Bronchial epithelial cell (primary cell): Measurements from ENCODE around the gene PIGN. TPM values are rescaled to one million over a fixed set of nuclear protein-coding genes. Genes with fewer than 3 reads are reported as not detected.

Source experiments
- DNase-seq: peaks from one replicate; pipeline ENCODE4 v3.0.0-alpha.2; 2010; ENCODE audit warnings: low read depth
- FAIRE-seq: peaks from 2 replicates; lab custom pipeline; 2011; peaks lifted over from hg19 to GRCh38; lab: Jason Lieb, UNC
- H3K27me3 ChIP-seq: 2 replicates; pipeline ENCODE4 v1.5.1; 2011; ENCODE audit warnings: low read length; ENCODE audit not compliant: control insufficient read depth, insufficient read depth
- H3K36me3 ChIP-seq: 2 replicates; pipeline ENCODE4 v1.5.1; 2011; ENCODE audit warnings: low read length; ENCODE audit not compliant: control insufficient read depth, insufficient read depth
- H3K4me3 ChIP-seq: 2 replicates; pipeline ENCODE4 v1.5.1; 2011; ENCODE audit warnings: mild to moderate bottlenecking, low read depth, low read length, control low read depth
- total RNA-seq: library from RNA; depleted of rRNA; stranded (reverse); fragments of >200 nt; gene quantifications from 2 replicates; pipeline ENCODE4 v1.2.1, GENCODE V29; 2014
- TF ChIP-seq, protein P1 (sequence below): IDR thresholded peaks from 2 replicates; pipeline ENCODE4 v1.5.1; 2011; ENCODE audit warnings: mild to moderate bottlenecking, moderate library complexity, low read length, control low read depth, inconsistent platforms; ENCODE audit not compliant: insufficient read depth, severe bottlenecking

Gene PIGN
- total RNA-seq, 1 donor from 2014 or later = 42.1 TPM

- no peak overlapping the region for H3K4me3 ChIP-seq
- no peaks in the 10 kb centered on the region for H3K27me3 ChIP-seq
- H3K36me3 ChIP-seq = no peaks in the 10 kb centered on the region
- TF ChIP-seq, protein P1, sequence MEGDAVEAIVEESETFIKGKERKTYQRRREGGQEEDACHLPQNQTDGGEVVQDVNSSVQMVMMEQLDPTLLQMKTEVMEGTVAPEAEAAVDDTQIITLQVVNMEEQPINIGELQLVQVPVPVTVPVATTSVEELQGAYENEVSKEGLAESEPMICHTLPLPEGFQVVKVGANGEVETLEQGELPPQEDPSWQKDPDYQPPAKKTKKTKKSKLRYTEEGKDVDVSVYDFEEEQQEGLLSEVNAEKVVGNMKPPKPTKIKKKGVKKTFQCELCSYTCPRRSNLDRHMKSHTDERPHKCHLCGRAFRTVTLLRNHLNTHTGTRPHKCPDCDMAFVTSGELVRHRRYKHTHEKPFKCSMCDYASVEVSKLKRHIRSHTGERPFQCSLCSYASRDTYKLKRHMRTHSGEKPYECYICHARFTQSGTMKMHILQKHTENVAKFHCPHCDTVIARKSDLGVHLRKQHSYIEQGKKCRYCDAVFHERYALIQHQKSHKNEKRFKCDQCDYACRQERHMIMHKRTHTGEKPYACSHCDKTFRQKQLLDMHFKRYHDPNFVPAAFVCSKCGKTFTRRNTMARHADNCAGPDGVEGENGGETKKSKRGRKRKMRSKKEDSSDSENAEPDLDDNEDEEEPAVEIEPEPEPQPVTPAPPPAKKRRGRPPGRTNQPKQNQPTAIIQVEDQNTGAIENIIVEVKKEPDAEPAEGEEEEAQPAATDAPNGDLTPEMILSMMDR = no peak
- DNase-seq = peak; percentile 43
- FAIRE-seq = no peak
These were observed 13.5 kb upstream of the PIGN start for GRCh38 chr18:62200121-62200914.

- no peak overlapping the region for H3K4me3 ChIP-seq
- H3K27me3 ChIP-seq = no peaks in the 10 kb centered on the region
- H3K36me3 ChIP-seq = no peaks in the 10 kb centered on the region
- peak; percentile 28 for DNase-seq
- no peak for FAIRE-seq
- TF ChIP-seq, protein P1 = no peak
These were observed 12.8 kb upstream of the PIGN start for GRCh38 chr18:62199629-62200028.

- H3K27me3 ChIP-seq = no peaks in the 10 kb centered on the region
- no peaks in the 10 kb centered on the region for H3K36me3 ChIP-seq
- DNase-seq (peak; percentile 91), FAIRE-seq (peak; percentile 92)
- TF ChIP-seq, protein P1 = no peak
- no peak overlapping the region for H3K4me3 ChIP-seq
These were observed 11.4 kb upstream of the PIGN start for GRCh38 chr18:62198259-62198658.

DNA sequence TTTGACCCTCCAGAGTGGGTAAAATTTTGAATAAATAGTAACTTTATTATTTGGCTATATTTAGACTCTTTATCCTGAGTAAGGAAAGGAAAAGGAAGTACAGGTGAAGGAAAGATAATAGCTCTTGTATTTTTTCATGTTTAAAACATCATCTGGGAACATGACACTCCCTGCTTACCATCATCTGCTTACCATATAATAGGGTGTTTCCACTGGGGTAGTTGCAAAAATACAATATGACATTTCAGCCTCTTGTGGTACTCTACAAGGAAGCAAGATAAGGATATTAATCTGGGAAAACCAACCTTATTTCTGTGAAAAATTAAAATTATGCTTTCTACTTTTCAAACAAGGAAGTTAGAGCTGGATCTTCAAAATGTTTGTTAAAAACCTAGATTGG, 10.1 kb upstream of the PIGN start:
- no peak for DNase-seq
- no peak overlapping the region for H3K4me3 ChIP-seq
- TF ChIP-seq, protein P1 = no peak
- no peaks in the 10 kb centered on the region for H3K36me3 ChIP-seq
- no peak for FAIRE-seq
- H3K27me3 ChIP-seq = no peaks in the 10 kb centered on the region

DNA sequence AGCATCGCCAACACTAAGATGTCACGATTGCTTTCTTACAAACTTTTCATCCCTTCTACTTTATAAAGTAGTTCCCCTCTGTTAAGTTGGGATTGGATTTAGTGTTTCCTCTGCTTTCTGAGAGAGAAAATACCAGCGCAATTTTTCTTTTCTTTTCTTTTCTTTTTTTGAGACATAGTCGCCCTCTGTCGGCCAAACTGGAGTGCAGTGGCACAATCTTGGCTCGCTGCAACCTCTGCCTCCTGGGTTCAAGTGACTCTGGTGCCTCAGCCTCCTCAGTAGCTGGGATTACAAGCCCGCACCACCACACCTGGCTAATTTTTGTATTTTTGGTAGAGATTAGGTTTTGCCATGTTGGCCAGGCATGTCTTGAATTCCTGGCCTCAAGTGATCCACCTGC, 9.2 kb upstream of the PIGN start:
- Histone ChIP-seq H3K36me3 (no peaks in the 10 kb centered on the region), H3K27me3 (no peaks in the 10 kb centered on the region), H3K4me3 (no peak overlapping the region)
- DNase-seq (no peak), FAIRE-seq (no peak)
- TF ChIP-seq, protein P1 = no peak
